Lower leg skin (tissue), 3 donors: Measurements from ENCODE around the gene ANKRD31.

Experiments used
- CTCF ChIP-seq, 3 donors: fragments of 450-650 bp; IDR thresholded peaks; one replicate each; pipeline ENCODE4 v1.5.1; 2016; ENCODE audit warnings: antibody characterized with exemption in 3 of 3, mild to moderate bottlenecking in 3 of 3, moderate library complexity in 2 of 3
- POLR2A ChIP-seq, 2 donors: fragments of 450-650 bp; IDR thresholded peaks; one replicate each; pipeline ENCODE4 v1.6.1; 2016 to 2017; ENCODE audit warnings: antibody characterized with exemption in 2 of 2, mild to moderate bottlenecking in 1 of 2, moderate library complexity in 1 of 2

GRCh38 chr5:75049456-75050351 is 187.0 kb downstream of the ANKRD31 start:
- no peak for TF ChIP-seq CTCF (IDR thresholded peaks at IDR 0.05)
- no peak for TF ChIP-seq POLR2A (IDR thresholded peaks at IDR 0.05)
